CD4-positive, alpha-beta T cell treated with Interleukin-1 beta for 1 hour (primary cell): ENCODE measurements around the gene ELK1.
"Not testable (repeated sequence)": the region's sequence is repeated elsewhere in the genome, so short reads cannot be mapped to it uniquely, and the experiment has no call there.

Source experiments
- DNase-seq, 2 donors: peaks; one replicate each; pipeline ENCODE4 v3.0.0-alpha.2; 2020 to 2022

The ELK1 gene

DNA sequence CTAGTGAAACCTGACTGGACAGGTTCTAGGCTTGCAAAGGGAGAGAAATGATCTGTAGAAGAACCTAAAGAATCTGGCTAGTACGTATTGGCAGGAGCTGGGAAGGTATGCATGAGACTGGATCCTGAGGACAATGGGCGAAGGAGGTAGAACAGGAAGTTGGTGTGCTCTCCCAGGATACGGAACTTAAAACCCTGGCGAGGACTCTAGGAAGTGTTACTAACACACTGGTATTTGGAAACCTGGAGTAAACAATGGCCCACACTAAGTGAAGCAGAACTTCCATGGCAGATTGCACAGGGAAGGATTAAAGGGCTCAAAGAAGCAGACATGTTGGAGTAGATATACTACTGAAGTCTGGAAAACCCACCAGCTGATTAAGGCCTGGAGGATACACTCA lies 39.9 kb downstream of the ELK1 start:
- no peak for DNase-seq

DNA sequence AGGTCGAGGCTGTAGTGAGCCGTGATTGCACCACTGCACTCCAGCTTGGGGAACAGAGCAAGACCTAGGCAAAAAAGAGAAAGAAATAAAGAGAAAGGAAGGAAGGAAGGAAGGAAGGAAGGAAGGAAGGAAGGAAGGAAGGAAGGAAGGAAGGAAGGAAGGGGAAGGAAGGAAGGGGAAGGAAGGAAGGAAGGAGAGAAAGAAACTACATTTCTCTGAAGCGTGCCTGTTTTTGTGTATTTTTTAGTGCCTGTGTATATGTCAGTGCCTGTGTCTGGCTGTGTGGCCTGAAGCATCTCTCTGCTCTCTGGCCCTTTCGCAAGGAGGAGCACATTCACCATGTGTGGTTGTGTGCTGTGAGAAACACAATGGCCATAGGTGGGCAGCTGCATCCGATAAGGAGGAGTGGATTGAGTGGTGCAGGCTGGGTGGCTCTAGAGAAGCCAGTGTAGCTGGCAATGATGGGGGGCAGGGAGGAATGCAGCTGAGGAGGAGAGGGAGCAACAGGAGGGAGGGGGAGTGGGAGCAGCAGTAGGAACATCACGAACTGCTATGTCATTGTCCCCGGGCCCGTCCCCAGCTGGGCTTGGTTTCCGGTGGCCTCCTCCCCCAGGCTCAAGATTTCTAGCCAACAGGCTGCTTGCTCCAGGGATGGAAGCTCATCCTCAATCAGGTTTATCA lies 42.1 kb downstream of the ELK1 start:
- no peak for DNase-seq

DNA sequence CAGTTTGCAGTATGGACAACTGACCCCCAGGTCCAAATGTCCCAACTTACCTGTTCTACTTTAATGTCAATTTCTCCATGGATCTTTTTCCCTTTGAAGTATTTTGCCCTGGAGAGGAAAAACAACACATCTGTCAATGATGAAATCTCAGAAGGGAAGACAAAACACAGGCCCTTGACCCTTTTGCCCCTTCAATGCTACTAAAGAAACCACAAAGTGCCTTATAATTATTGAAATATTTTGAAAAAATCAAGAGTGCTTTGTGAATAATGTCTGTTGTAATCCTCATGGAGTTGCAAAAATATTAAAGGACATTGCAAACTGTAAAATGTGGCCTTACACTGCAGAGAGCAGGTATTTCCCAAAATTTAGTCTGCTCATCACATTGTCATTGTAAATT lies 43.3 kb downstream of the ELK1 start:
- no peak for DNase-seq

DNA sequence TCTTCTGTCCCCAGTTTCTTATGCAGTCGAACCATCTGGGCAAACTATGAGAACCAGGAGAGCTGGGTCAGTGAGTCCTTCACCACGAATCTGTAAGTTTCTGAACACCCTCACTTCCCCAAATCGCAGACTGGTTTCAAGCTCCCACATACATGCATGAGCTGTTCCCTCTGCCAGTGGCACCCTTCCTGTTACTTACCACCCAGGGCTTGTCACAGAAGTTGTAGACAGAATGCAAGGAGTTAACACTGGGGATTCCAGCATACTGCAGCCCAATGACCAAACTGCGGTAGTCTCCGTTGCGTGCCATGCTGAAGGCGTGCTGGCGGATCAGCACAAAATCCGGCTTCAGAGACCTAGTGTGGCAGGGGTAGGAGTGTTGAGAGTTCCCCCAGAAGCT lies 45.3 kb downstream of the ELK1 start:
- DNase-seq, result no peak

DNA sequence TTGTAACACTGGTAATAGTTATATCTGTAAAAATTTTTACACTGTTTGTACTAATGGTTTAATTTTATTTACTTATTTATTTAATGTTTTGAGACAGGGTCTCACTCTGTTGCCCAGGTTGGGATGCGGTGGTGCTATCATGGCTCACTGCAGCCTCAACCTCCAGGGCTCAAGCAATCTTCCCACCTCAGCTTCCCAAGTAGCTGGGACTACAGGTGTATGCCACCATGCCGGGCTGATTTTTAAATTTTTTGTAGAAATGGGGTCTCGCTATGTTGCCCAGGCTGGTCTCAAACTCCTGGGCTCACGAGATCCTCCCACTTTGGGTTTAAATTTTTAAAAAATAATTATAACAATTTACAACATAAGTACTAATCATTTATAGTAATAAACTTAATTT lies 47.2 kb downstream of the ELK1 start:
- DNase-seq, result not testable (repeated sequence)

DNA sequence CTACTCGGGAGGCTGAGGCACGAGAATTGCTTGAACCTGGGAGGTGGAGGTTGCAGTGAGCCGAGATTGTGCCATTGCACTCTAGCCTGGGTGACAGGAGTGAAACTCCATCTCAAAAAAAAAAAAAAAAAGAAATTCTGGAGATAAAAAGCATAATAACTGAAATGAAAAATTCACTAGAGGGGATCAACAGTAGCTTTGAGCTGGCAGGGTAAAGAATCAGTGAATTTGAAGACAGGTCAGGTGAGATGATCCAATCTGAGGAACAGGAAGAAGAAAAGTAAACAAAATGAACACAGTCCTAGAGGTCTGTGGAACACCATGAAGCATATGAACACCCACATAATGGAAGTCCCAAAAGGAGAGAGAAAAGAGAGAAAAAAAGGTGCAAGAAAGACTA lies 53.1 kb downstream of the ELK1 start:
- DNase-seq, result no peak

DNA sequence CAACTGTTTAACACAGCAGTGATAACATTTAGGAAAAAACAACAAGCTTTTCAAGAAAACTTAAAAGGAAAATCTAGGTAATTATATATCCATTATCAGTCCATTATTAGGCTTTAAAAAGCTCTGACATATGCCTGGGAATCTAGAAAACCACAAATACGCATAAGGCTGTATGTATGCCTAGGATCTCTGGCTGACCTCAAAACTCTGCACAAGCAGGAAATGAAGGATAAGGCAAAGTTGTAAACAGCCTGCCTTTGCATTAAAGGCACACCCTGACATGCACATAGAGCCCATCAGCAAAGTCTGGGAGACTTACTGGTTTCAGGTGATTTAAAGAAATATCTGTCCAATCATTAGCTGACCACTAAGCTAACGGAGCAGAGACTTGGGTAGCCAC lies 54.1 kb downstream of the ELK1 start:
- DNase-seq, result no peak

DNA sequence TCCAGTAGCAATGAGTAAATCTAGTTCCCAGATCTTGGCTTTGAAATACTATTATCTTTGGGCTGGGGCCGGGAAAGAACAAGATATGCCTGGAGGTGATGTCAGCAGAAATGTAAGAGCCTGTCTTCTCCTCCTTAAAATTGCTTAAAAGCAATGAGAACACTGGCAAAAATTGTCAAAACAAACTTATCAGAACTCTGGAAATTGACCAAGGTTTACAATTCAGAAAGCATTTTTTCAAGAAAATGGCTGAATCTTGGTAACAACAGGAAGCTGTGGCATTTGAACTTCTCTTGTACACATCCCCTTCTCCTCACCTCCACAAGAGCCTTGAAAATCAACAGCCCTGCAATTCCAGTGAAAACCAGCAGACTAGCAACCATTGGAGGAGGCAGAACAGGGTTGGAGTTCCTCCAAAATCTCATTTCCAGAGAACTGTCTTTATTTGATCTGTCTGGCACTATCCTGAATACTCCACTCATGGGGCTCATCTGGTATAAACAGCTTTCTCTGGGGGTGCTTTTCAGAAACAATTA lies 54.6 kb downstream of the ELK1 start:
- DNase-seq, result no peak

DNA sequence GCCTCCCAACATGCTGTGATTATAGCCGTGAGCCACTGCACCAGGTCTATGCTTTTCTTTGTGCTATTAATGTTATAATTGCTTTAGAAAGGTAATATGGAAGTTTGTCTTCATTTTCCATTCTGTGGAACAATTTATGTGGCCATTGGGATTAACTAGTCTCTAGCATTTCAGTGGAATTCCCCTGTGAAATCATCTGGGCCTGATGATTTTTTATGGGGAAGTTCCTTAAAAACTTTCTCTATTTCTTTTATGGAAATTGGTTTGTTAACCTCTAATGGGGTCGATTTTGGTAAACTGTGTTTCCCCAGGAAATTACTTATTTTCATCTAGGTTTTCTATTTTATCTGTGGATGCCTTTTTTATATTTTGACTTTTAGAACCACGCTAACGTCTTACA lies 56.8 kb downstream of the ELK1 start:
- no peak for DNase-seq

DNA sequence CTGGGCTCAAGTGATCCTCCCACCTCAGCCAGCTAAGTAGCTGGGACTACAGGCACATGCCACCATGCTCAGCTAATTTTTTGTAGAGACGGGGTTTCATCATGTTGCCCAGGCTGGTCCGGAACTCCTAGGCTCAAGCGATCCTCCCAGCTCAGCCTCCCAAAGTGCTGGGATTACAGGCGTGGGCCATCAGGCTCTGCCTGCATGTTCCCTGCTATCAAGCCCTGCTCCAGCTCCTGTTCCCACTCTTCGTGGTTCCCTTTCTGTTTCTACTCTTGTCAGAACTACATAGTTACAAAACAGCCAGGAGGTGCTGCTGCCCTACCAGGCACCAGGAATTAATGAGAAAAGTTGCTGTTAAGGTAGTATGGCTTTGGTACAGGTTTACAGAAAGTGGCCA lies 59.4 kb downstream of the ELK1 start:
- no peak for DNase-seq

DNA sequence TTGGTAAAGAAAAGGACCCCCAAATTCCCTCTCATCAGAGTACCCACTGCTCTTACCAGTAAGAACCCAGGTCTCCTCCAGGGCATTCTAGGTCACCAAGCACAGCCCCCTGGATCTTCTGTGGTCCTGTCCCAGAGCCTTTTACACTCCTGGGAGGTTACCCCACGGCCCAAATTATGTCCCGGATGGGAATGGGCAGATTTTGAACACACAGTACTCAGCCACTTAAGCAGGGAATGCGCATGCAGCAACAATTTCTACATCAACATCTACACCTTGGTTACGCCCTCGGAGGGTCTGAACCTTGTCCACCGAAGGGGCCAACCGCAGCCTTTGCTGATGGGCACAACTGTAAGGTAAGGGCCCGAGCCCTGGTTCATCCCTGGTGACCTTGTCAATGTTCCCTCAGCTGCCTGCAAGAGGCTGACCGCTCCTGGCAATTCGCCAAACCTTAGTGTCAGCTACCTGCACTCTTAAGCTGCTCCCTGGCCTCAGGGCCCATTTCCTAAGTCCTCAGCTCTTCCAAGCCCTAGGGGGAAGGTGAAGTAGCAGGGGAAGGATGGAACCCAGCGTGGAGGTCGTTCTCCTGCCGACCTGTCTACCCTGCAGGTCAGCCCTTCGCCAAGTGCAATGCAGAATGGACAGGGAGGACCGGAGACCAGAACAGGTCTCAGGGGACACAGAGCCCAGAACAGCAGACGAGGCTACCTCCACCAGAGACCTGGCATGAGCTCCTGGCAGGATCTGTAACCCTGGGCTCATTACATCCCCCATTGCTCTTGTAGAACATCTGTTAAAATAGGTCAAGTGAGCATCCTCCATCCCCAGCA lies 62.2 kb downstream of the ELK1 start:
- DNase-seq, result no peak

DNA sequence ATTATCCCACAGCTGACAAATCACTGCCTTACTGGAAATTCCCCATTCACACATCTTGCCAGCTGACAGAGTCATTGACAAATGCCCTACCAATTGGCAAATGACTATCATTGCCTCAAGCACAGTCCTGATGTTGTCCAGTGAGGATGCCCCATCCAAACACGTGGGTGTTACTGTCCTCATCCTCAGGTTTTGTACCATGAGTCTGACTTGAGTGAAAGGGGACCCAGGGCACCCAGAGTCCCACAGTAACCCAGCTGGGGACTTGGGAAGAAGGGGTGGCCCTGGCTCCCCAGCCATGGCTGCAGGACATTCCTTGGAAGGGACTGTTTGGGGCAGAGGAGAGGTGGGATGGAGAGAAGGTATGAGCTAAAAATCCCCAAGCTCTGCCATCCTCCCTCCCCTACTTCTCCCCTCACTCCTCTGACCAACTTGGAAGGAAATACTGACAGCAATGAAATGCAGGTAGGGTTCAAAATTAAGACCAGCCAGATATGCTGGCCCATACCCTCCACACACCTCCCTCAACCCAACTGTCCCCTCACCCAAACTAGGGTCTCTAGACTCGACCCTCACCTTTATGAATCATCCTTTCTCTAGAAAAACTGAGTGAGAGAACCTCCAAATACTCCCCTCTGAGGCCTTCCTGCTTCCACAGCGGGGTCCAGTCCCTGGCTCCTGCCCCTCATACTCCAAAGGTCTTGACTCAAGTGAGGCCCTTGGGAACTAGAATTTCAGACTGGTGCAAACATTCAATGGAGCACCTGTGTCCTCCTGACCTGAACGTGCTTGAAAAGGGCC lies 63.1 kb downstream of the ELK1 start:
- DNase-seq, result no peak

DNA sequence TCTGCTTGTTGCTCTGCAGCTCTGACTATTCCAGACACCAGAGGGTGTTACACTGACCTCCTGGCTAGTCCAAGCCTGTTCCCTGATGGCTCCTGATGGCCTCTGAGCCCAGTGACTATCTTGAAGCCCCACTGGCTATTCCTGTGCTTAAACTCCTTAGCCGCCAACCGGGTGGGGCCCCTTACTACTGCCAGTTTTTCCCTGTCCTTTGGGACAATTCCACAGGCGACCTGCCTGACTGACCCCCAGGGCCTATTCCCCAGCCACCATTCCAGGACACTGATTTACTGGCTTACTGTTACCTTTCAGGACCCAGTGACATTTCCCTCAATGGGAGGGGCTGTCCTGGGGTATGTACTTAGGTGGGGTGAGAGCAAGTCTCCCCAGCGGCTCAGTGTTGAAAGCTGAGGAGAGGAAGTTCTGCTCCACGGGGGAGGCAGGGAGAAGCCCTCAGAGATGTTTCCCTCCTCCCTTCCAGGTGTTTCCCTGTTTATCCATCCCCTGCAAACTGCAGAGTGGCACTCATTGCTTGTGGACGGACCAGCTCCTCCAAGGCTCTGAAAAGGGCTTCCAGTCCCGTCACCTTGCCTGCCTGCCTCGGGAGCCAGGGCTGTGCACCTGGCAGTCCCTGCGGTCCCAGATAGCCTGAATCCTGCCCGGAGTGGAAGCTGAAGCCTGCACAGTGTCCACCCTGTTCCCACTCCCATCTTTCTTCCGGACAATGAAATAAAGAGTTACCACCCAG lies 64.1 kb downstream of the ELK1 start:
- no peak for DNase-seq
